SK-N-SH (cell line): Measurements from ENCODE around the gene BRAT1. TPM values are rescaled to one million over a fixed set of nuclear protein-coding genes. Genes with fewer than 3 reads are reported as not detected.

Experiments
- CTCF ChIA-PET: fragments of 300-600, 350-600 bp; formaldehyde crosslinking; extraction: SDS; loops from one replicate; lab custom pipeline; 2021; lab: Yijun Ruan, JAX
- POLR2A ChIA-PET: fragments of 350-600 bp; sonication (Branson Sonifier 250); formaldehyde crosslinking; extraction: SDS; loops from one replicate; lab custom pipeline; 2020; ENCODE audit warnings: antibody characterized with exemption, inconsistent platforms; lab: Yijun Ruan, JAX
- DNase-seq: peaks from one replicate; pipeline ENCODE4 v3.0.0; 2012
- H2AFZ ChIP-seq: fragments of 200-600 bp; sonication (generic); 2 replicates; pipeline ENCODE4 v1.8.1; 2016; ENCODE audit warnings: antibody characterized with exemption, mild to moderate bottlenecking, low read depth
- H3F3A ChIP-seq: fragments of 200-600 bp; sonication (generic); replicated peaks from 2 replicates; pipeline ENCODE3; 2016; ENCODE audit warnings: antibody characterized with exemption, mild to moderate bottlenecking; ENCODE audit not compliant: insufficient read depth
- H3K27ac ChIP-seq, 2 experiments: fragments of 200-500 bp in 1 of 2; fragments of 200-600 bp in 1 of 2; sonication (Bioruptor generic) in 1 of 2; sonication (generic), shearing (Covaris generic) in 1 of 2; 2 replicates each; pipeline versions ENCODE4 v1.5.1 to v1.6.1; 2014 to 2016; ENCODE audit warnings: low read depth in 2 of 2, inconsistent platforms in 1 of 2, low read length in 1 of 2, mild to moderate bottlenecking in 1 of 2, mixed read lengths in 1 of 2
- H3K27me3 ChIP-seq: fragments of 200-600 bp; sonication (generic), shearing (Covaris generic); 2 replicates; pipeline ENCODE4 v1.6.1; 2016; ENCODE audit warnings: mixed run types; ENCODE audit not compliant: insufficient read depth
- H3K36me3 ChIP-seq, 2 experiments: fragments of 200-500 bp in 1 of 2; fragments of 200-600 bp in 1 of 2; sonication (Bioruptor generic) in 1 of 2; sonication (generic) in 1 of 2; replicated peaks in 1 of 2; 2 replicates each; pipeline versions ENCODE3 to v1.5.1; 2014 to 2016; ENCODE audit warnings: low read length in 1 of 2, mild to moderate bottlenecking in 1 of 2; ENCODE audit not compliant: insufficient read depth in 2 of 2, control insufficient read depth in 1 of 2
- H3K4me1 ChIP-seq, 2 experiments: fragments of 200-500 bp in 1 of 2; fragments of 200-600 bp in 1 of 2; sonication (Bioruptor generic) in 1 of 2; sonication (generic), shearing (Covaris generic) in 1 of 2; 2 replicates each; pipeline versions ENCODE4 v1.5.1 to v1.6.1; 2014 to 2016; ENCODE audit warnings: low read depth in 1 of 2, low read length in 1 of 2, mixed run types in 1 of 2; ENCODE audit not compliant: insufficient read depth in 2 of 2, control insufficient read depth in 1 of 2
- H3K4me2 ChIP-seq: fragments of 200-600 bp; sonication (generic), shearing (Covaris generic); 2 replicates; pipeline ENCODE4 v1.6.1; 2017; ENCODE audit warnings: mixed run types
- H3K4me3 ChIP-seq, 2 experiments: fragments of 200-500 bp in 1 of 2; fragments of 200-600 bp in 1 of 2; sonication (Bioruptor generic) in 1 of 2; sonication (generic), shearing (Covaris generic) in 1 of 2; 2 replicates each; pipeline versions ENCODE4 v1.5.1 to v1.8.1; 2014 to 2016; ENCODE audit warnings: low read depth in 2 of 2, inconsistent platforms in 1 of 2, low read length in 1 of 2, mild to moderate bottlenecking in 1 of 2, mixed read lengths in 1 of 2, moderate library complexity in 1 of 2
- H3K79me2 ChIP-seq: fragments of 200-600 bp; sonication (generic); 2 replicates; pipeline ENCODE4 v1.8.1; 2017; ENCODE audit warnings: mild to moderate bottlenecking; ENCODE audit not compliant: insufficient read depth
- H3K9ac ChIP-seq: fragments of 200-600 bp; sonication (generic); 2 replicates; pipeline ENCODE4 v1.6.1; 2017; ENCODE audit warnings: mixed run types
- H3K9me2 ChIP-seq: fragments of 200-600 bp; sonication (generic); 2 replicates; pipeline ENCODE4 v1.6.1; 2017; ENCODE audit warnings: mixed run types
- H3K9me3 ChIP-seq: fragments of 200-600 bp; sonication (generic); 2 replicates; pipeline ENCODE4 v1.6.1; 2017; ENCODE audit warnings: mixed run types, mild to moderate bottlenecking, moderate library complexity
- H4K20me1 ChIP-seq: fragments of 200-600 bp; sonication (generic); 2 replicates; pipeline ENCODE4 v1.6.1; 2017; ENCODE audit warnings: mild to moderate bottlenecking, mixed run types; ENCODE audit not compliant: insufficient read depth
- EP300 ChIP-seq, 2 experiments: IDR thresholded peaks; 2 replicates each; pipeline versions ENCODE4 v1.4.0 to v1.6.1; 2012; ENCODE audit warnings: borderline replicate concordance in 1 of 2, low read depth in 1 of 2, low read length in 1 of 2
- FOSL2 ChIP-seq: IDR thresholded peaks from 2 replicates; pipeline ENCODE4 v1.4.0; 2012; ENCODE audit warnings: low read depth, mild to moderate bottlenecking, moderate library complexity, borderline replicate concordance
- FOXM1 ChIP-seq: IDR thresholded peaks from 2 replicates; pipeline ENCODE4 v1.4.0; 2012; ENCODE audit warnings: low read depth, mild to moderate bottlenecking
- GABPA ChIP-seq: IDR thresholded peaks from 2 replicates; pipeline ENCODE4 v1.4.0; 2012; ENCODE audit warnings: low read depth, mild to moderate bottlenecking
- GATA2 ChIP-seq: sonication (generic); formaldehyde crosslinking; IDR thresholded peaks from 2 replicates; pipeline ENCODE4 v1.5.0; 2020; ENCODE audit warnings: mild to moderate bottlenecking, missing genetic modification reagents
- JUND ChIP-seq: IDR thresholded peaks from 2 replicates; pipeline ENCODE4 v1.4.0; 2012
- MXI1 ChIP-seq: IDR thresholded peaks from 2 replicates; pipeline ENCODE4 v1.6.1; 2012; ENCODE audit warnings: mild to moderate bottlenecking, low read depth, low read length, improper control_type of control experiment
- RCOR1 ChIP-seq: fragments of 150-350 bp; IDR thresholded peaks from 2 replicates; pipeline ENCODE4 v1.6.1; 2017; ENCODE audit warnings: antibody characterized with exemption, low read length
- RFX5 ChIP-seq: IDR thresholded peaks from 2 replicates; pipeline ENCODE4 v1.6.1; 2012; ENCODE audit warnings: mild to moderate bottlenecking, improper control_type of control experiment, low read length
- SIN3A ChIP-seq: IDR thresholded peaks from 2 replicates; pipeline ENCODE4 v1.6.1; 2012; ENCODE audit warnings: low read depth, mild to moderate bottlenecking, low read length, moderate library complexity, borderline replicate concordance
- TCF12 ChIP-seq: IDR thresholded peaks from 2 replicates; pipeline ENCODE4 v1.4.0; 2012
- WGBS: methylation state at CpG from one replicate; pipeline ENCODE4 v1.1.6; 2017; ENCODE audit warnings: low lambda C conversion rate; 5-methylcytosine and 5-hydroxymethylcytosine counted together
- polyA plus RNA-seq, 3 experiments: library from polyadenylated mRNA; depleted of rRNA; stranded (reverse); fragments of >200 nt; gene quantifications; 2 replicates each; pipeline ENCODE4 v1.2.3, GENCODE V29; 2012
- TF ChIP-seq, protein P1 (sequence below): IDR thresholded peaks from 2 replicates; pipeline ENCODE4 v1.6.1; 2012; ENCODE audit warnings: mild to moderate bottlenecking, low read depth, low read length, moderate library complexity
- TF ChIP-seq, protein P2 (sequence below): IDR thresholded peaks from 2 replicates; pipeline ENCODE4; 2012
- TF ChIP-seq, protein P3 (sequence below): fragments of 150-350 bp; IDR thresholded peaks from 2 replicates; pipeline ENCODE4 v1.6.1; 2016; ENCODE audit warnings: mild to moderate bottlenecking, low read depth, low read length
- TF ChIP-seq, protein P4 (sequence below): IDR thresholded peaks from 2 replicates; pipeline ENCODE4 v1.4.0; 2012; ENCODE audit warnings: low read depth, borderline replicate concordance

BRAT1 gene
- polyA plus RNA-seq, 1 of the 3 experiments (the other 2 are of a cell fraction): 36.2 TPM

DNA sequence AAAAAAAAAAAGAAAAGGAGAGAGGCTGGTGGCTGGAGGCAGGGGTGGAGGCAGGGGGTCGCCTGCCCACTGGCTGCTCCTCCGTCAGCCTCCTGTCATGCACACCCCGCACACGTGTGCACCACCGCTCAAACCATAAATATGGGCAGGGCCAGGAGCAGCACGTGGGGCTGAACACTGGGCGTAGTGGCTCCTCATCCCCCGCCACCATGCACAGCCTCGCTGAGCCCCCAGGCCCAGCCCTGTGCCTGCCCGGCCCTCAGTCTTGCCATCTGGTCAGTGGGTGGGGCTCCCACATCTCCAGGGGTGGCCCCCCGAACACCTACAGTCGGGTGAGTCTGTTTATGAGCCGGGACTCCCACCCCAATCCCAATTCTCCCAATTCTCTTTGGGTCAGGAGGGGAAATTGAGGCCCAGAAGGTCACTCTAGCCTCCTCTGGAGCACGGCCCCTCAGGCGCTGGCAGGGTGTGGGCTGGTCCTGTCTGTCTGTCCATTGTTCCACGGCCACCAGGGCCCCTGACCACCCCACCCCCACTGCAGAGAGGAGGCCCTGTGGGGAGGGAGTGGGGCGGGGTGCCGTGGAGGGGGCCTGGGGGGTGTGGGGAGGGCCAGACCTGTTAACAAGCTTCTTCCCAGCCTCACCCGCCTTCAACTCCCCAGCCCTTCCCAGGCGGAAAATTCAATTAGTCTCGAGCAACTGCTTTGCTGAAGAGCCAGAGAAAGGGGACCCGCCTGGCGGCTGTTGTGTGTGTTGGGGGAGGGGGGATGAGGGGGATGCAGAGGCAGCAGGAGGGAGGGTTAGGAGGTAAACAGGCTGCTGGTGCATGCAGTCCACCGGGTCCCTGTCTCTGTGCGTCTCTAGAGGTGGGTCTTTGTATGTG is 59.7 kb downstream of the BRAT1 start (continued):
- TF ChIP-seq RCOR1 (0 out of 2 replicates have a peak, but pooled peaks have one; percentile 26), RFX5 (no peak), GABPA (no peak), MXI1 (peak; percentile 71; the same call in 1 of the 2 replicates)
- TF ChIP-seq, protein P1, sequence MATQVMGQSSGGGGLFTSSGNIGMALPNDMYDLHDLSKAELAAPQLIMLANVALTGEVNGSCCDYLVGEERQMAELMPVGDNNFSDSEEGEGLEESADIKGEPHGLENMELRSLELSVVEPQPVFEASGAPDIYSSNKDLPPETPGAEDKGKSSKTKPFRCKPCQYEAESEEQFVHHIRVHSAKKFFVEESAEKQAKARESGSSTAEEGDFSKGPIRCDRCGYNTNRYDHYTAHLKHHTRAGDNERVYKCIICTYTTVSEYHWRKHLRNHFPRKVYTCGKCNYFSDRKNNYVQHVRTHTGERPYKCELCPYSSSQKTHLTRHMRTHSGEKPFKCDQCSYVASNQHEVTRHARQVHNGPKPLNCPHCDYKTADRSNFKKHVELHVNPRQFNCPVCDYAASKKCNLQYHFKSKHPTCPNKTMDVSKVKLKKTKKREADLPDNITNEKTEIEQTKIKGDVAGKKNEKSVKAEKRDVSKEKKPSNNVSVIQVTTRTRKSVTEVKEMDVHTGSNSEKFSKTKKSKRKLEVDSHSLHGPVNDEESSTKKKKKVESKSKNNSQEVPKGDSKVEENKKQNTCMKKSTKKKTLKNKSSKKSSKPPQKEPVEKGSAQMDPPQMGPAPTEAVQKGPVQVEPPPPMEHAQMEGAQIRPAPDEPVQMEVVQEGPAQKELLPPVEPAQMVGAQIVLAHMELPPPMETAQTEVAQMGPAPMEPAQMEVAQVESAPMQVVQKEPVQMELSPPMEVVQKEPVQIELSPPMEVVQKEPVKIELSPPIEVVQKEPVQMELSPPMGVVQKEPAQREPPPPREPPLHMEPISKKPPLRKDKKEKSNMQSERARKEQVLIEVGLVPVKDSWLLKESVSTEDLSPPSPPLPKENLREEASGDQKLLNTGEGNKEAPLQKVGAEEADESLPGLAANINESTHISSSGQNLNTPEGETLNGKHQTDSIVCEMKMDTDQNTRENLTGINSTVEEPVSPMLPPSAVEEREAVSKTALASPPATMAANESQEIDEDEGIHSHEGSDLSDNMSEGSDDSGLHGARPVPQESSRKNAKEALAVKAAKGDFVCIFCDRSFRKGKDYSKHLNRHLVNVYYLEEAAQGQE: no peak
- TF ChIP-seq, protein P2, sequence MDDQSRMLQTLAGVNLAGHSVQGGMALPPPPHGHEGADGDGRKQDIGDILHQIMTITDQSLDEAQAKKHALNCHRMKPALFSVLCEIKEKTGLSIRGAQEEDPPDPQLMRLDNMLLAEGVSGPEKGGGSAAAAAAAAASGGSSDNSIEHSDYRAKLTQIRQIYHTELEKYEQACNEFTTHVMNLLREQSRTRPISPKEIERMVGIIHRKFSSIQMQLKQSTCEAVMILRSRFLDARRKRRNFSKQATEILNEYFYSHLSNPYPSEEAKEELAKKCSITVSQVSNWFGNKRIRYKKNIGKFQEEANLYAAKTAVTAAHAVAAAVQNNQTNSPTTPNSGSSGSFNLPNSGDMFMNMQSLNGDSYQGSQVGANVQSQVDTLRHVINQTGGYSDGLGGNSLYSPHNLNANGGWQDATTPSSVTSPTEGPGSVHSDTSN: no peak

DNA sequence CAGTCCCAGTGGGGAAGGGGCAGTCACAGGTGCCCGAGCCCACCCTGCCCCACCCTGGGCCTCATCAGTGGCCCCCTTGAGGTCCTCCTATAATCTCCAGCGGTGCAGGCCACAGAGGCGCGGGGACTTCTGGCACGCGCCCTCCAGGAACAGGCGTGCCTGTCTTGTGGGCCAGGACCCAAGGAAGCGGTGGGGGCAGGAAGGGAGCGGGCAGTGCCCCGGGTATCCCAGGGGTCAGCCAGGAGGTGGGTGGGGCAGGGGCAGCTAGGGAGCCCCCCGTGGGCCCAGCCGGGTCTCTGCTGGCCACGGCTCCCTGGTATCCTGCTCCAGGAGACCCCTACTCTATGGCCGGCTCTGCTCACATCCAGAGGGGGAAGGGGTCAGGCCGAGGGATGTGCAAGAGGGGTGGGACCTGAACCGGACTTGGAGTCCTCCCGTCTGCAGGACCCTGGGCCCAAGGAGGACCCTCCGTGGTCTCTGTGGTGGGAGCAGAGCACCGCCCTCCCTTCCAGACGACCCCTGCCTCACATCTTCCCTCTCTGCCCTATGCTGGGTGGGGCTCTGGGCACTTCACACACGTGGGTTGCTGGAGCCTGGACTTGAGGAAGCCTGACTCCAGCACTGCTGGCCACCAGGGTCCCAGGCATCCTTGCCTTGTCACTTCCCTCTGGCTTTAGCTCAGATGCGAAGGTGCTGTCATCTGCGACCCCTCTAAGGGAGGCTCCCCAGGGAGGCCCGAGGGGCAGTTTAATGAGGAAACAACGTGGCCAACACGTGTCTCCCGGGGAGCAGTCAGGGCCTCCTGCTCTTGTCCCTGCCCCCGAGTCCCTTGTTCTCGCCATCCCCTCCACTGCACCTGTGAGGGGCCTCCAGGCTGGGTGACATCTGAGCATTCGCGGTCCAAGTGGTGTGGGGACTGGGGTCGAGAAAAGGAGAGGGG is 60.9 kb downstream of the BRAT1 start:
- Histone ChIP-seq H3K4me3 (no peak overlapping the region), H3K4me1 (peaks cover 10 to 27% of the 10 kb centered on the region in 2 experiments; a peak in 2 of 4 replicates), H3F3A (no peaks in the 10 kb centered on the region), H3K27me3 (no peaks in the 10 kb centered on the region), H3K27ac (no peak overlapping the region), H3K36me3 (no peaks in the 10 kb centered on the region), H3K9me3 (no peaks in the 10 kb centered on the region), H3K9ac (no peak overlapping the region), H3K9me2 (no peaks in the 10 kb centered on the region), H4K20me1 (no peaks in the 10 kb centered on the region), H2AFZ (no peak overlapping the region), H3K79me2 (no peaks in the 10 kb centered on the region), H3K4me2 (no peak overlapping the region)
- no peak for DNase-seq
- POLR2A ChIA-PET: no interaction called here
- CTCF ChIA-PET: no interaction called here
- WGBS: 82% methylated on average over 30 of the region's 32 CpGs
- TF ChIP-seq, protein P1: no peak
- no peak for TF ChIP-seq FOSL2
- TF ChIP-seq GATA2: no peak
- TF ChIP-seq, protein P3, sequence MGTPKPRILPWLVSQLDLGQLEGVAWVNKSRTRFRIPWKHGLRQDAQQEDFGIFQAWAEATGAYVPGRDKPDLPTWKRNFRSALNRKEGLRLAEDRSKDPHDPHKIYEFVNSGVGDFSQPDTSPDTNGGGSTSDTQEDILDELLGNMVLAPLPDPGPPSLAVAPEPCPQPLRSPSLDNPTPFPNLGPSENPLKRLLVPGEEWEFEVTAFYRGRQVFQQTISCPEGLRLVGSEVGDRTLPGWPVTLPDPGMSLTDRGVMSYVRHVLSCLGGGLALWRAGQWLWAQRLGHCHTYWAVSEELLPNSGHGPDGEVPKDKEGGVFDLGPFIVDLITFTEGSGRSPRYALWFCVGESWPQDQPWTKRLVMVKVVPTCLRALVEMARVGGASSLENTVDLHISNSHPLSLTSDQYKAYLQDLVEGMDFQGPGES: no peak
- TF ChIP-seq RFX5: no peak
- no peak for TF ChIP-seq EP300 (IDR thresholded peaks at IDR 0.05; ENCODE audit: borderline replicate concordance in 1 of 2, low read depth in 1 of 2, low read length in 1 of 2)
- TF ChIP-seq, protein P4, sequence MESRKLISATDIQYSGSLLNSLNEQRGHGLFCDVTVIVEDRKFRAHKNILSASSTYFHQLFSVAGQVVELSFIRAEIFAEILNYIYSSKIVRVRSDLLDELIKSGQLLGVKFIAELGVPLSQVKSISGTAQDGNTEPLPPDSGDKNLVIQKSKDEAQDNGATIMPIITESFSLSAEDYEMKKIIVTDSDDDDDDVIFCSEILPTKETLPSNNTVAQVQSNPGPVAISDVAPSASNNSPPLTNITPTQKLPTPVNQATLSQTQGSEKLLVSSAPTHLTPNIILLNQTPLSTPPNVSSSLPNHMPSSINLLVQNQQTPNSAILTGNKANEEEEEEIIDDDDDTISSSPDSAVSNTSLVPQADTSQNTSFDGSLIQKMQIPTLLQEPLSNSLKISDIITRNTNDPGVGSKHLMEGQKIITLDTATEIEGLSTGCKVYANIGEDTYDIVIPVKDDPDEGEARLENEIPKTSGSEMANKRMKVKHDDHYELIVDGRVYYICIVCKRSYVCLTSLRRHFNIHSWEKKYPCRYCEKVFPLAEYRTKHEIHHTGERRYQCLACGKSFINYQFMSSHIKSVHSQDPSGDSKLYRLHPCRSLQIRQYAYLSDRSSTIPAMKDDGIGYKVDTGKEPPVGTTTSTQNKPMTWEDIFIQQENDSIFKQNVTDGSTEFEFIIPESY: no peak
- no peak for TF ChIP-seq SIN3A
- no peak for TF ChIP-seq TCF12
- TF ChIP-seq JUND: no peak
- no peak for TF ChIP-seq FOXM1
- no peak for TF ChIP-seq GABPA
